Endodermal cell (in vitro differentiated cells): ENCODE data around the gene ARHGAP5. TPM values are rescaled to one million over a fixed set of nuclear protein-coding genes. Genes with fewer than 3 reads are reported as not detected.
"Not testable (repeated sequence)": the region's sequence is repeated elsewhere in the genome, so short reads cannot be mapped to it uniquely, and the experiment has no call there.

Experiments used
- DNase-seq: peaks from one replicate; pipeline ENCODE4 v3.0.0-alpha.2; 2017
- H3K27ac ChIP-seq: 2 replicates; pipeline ENCODE4 v1.5.1; 2013; ENCODE audit warnings: mild to moderate bottlenecking, low read depth, low read length, moderate library complexity
- H3K27me3 ChIP-seq: 2 replicates; pipeline ENCODE4 v1.6.1; 2013; ENCODE audit warnings: mild to moderate bottlenecking, low read length, moderate library complexity; ENCODE audit not compliant: insufficient read depth, control insufficient read depth, poor library complexity, severe bottlenecking
- H3K36me3 ChIP-seq: 2 replicates; pipeline ENCODE4 v1.7.0; 2013; ENCODE audit warnings: mild to moderate bottlenecking, low read length, moderate library complexity; ENCODE audit not compliant: control insufficient read depth, insufficient read depth
- H3K4me1 ChIP-seq: one replicate; pipeline ENCODE4 v1.7.0; 2013; ENCODE audit warnings: low read length; ENCODE audit not compliant: control insufficient read depth, insufficient read depth
- H3K4me3 ChIP-seq: 2 replicates; pipeline ENCODE4 v1.5.1; 2013; ENCODE audit warnings: mild to moderate bottlenecking, low read length, moderate library complexity
- H3K9ac ChIP-seq: 2 replicates; pipeline ENCODE4 v1.6.1; 2013; ENCODE audit warnings: mild to moderate bottlenecking, low read length, moderate library complexity; ENCODE audit not compliant: poor library complexity, severe bottlenecking; ENCODE audit errors: extremely low read depth
- H3K9me3 ChIP-seq: 2 replicates; pipeline ENCODE4 v1.6.1; 2013; ENCODE audit warnings: mild to moderate bottlenecking, low read length, moderate library complexity; ENCODE audit not compliant: control insufficient read depth
- H3K27ac Mint-ChIP-seq: 2 replicates; pipeline ENCODE4 v1.8.0; 2020; ENCODE audit warnings: mixed read lengths
- H3K27me3 Mint-ChIP-seq: 2 replicates; pipeline ENCODE4 v1.8.0; 2021; ENCODE audit warnings: mild to moderate bottlenecking, mixed read lengths; ENCODE audit not compliant: insufficient read depth
- H3K36me3 Mint-ChIP-seq: 2 replicates; pipeline ENCODE4 v1.8.0; 2020; ENCODE audit warnings: low read depth, mixed read lengths
- H3K4me1 Mint-ChIP-seq: 2 replicates; pipeline ENCODE4 v1.8.0; 2020; ENCODE audit warnings: mixed read lengths
- H3K4me3 Mint-ChIP-seq: 2 replicates; pipeline ENCODE4 v1.8.0; 2020; ENCODE audit warnings: mild to moderate bottlenecking, moderate library complexity, mixed read lengths
- H3K9me3 Mint-ChIP-seq: 2 replicates; pipeline ENCODE4 v1.8.0; 2020; ENCODE audit warnings: mild to moderate bottlenecking, mixed read lengths
- CTCF ChIP-seq: fragments of 200-600 bp; sonication (generic); conservative IDR thresholded peaks from 2 replicates; pipeline ENCODE4 v1.5.0; 2021; ENCODE audit warnings: antibody characterized with exemption, mild to moderate bottlenecking
- WGBS, 2 experiments: methylation state at CpG; one replicate each; pipeline versions ENCODE4 v1.1.5 to v1.1.7; 2013; ENCODE audit warnings: missing lambda C conversion rate in 2 of 2, mixed read lengths in 1 of 2; ENCODE audit not compliant: insufficient coverage in 1 of 2, insufficient read length in 1 of 2; 5-methylcytosine and 5-hydroxymethylcytosine counted together
- total RNA-seq, 2 donors: library from RNA; stranded (reverse); fragmentation: NEBNext Ultra II Directional in 1 of 2; extraction: Animal tissue kit (Norgen Biotek cat#: 25700) in 1 of 2; gene quantifications; 2 replicates in 1 of 2; 3 replicates in 1 of 2; pipeline ENCODE4 v1.2.1, GENCODE V29; 2021

Gene ARHGAP5
- total RNA-seq, 2 donors from 2014 or later, result 122 to 133 TPM

GRCh38 chr14:32128703-32129102 is 51.6 kb downstream of the ARHGAP5 start:
- no peak overlapping the region for H3K4me3 Mint-ChIP-seq
- no peak overlapping the region for H3K27ac Mint-ChIP-seq
- WGBS, 2 experiments, result 100% methylated on average over 1 of the region's 1 CpG
- H3K4me3 ChIP-seq, result peak overlapping the region; percentile 70
- peaks cover 77% of the 10 kb centered on the region for H3K9me3 Mint-ChIP-seq
- no peak for TF ChIP-seq CTCF
- H3K4me1 Mint-ChIP-seq, result peaks cover 3% of the 10 kb centered on the region
- no peak overlapping the region for H3K9ac ChIP-seq
- no peak overlapping the region for H3K27ac ChIP-seq
- no peaks in the 10 kb centered on the region for H3K4me1 ChIP-seq
- H3K27me3 ChIP-seq, result no peaks in the 10 kb centered on the region
- peaks cover 68% of the 10 kb centered on the region for H3K9me3 ChIP-seq
- DNase-seq, result no peak
- peaks cover 67% of the 10 kb centered on the region for H3K36me3 ChIP-seq
- H3K27me3 Mint-ChIP-seq, result no peaks in the 10 kb centered on the region
- H3K36me3 Mint-ChIP-seq, result peaks cover 84% of the 10 kb centered on the region

DNA sequence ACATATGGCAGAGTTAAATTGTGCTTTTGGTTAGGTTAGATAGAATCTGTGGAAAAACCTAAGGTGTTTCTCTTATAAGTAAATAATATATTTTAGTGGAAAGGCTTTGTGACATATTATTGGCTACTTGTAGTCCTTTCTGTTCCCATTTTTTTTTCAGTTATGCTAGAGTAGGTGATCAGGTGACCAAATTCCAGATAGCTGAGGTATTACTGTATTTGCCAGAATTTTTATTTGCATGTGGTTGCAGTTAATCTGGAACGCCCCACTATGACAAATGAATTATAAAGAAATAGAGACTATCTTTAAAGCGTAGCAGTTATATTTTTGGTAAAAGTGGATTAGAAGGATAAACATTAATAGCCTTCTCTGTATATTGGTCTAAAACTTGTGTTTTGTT is 52.0 kb downstream of the ARHGAP5 start:
- Mint-ChIP-seq H3K27ac (no peak overlapping the region), H3K4me3 (no peak overlapping the region), H3K36me3 (peaks cover 84% of the 10 kb centered on the region), H3K4me1 (peaks cover 3% of the 10 kb centered on the region), H3K9me3 (peaks cover 77% of the 10 kb centered on the region), H3K27me3 (no peaks in the 10 kb centered on the region)
- no peak overlapping the region for H3K27ac ChIP-seq
- peaks cover 66% of the 10 kb centered on the region for H3K36me3 ChIP-seq
- H3K9ac ChIP-seq, result no peak overlapping the region
- H3K27me3 ChIP-seq, result no peaks in the 10 kb centered on the region
- WGBS, 2 experiments, result 96% methylated on average over 2 of the region's 2 CpGs; no CpG with 5 or more reads in 1 of the 2 experiments
- no peaks in the 10 kb centered on the region for H3K4me1 ChIP-seq
- H3K4me3 ChIP-seq, result peak overlapping the region; percentile 70
- no peak for DNase-seq
- peaks cover 70% of the 10 kb centered on the region for H3K9me3 ChIP-seq
- TF ChIP-seq CTCF, result no peak

- H3K9me3 Mint-ChIP-seq, result peaks cover 66% of the 10 kb centered on the region
- Histone ChIP-seq H3K36me3 (peaks cover 67% of the 10 kb centered on the region), H3K9me3 (peaks cover 70% of the 10 kb centered on the region)
- H3K4me3 Mint-ChIP-seq, H3K27me3 ChIP-seq, H3K27me3 Mint-ChIP-seq, H3K4me1 Mint-ChIP-seq, H3K9ac ChIP-seq, H3K27ac ChIP-seq, H3K4me1 ChIP-seq, H3K27ac Mint-ChIP-seq, DNase-seq, H3K4me3 ChIP-seq: not testable (repeated sequence)
- WGBS, 2 experiments, result 100% methylated on average over 2 of the region's 5 CpGs; no CpG with 5 or more reads in 1 of the 2 experiments
- peaks cover 83% of the 10 kb centered on the region for H3K36me3 Mint-ChIP-seq
Observed at GRCh38 chr14:32131689-32132088, 54.6 kb downstream of the ARHGAP5 start.
